ENCODE data around the gene NDUFB2. TPM values are rescaled to one million over a fixed set of nuclear protein-coding genes. Genes with fewer than 3 reads are reported as not detected.

NDUFB2 gene
- polyA plus RNA-seq, 1 donor (not counting 4 experiments of a cell fraction or from before 2014, with no cell fraction given): 379 TPM

GRCh38 chr7:140732416-140732815 lies 35.9 kb downstream of the NDUFB2 start:
- H3K9ac ChIP-seq (ENCODE audit: control insufficient read depth, extremely low read depth, insufficient read depth, low read length): no peak overlapping the region
- no peak for FAIRE-seq
- no peak for DNase-seq (ENCODE audit: low read depth, low spot score)
- H3K9me1 ChIP-seq (ENCODE audit: control insufficient read depth, extremely low read depth, insufficient read depth, low read length): no peaks in the 10 kb centered on the region
- H3K9me3 ChIP-seq (ENCODE audit: control insufficient read depth, low read depth, low read length): no peaks in the 10 kb centered on the region
- no peak for TF ChIP-seq EZH2 (IDR thresholded peaks at IDR 0.05; ENCODE audit: low read length)
- no peak for TF ChIP-seq CTCF (optimal IDR thresholded peaks at IDR 0.05 in 1 of 3, IDR thresholded peaks at IDR 0.05 in 1 of 3, conservative IDR thresholded peaks at IDR 0.05 in 1 of 3; ENCODE audit: extremely low read depth in 1 of 3, insufficient read depth in 2 of 3, low read length in 3 of 3)
- H3K4me1 ChIP-seq (ENCODE audit: control insufficient read depth, extremely low read depth, insufficient read depth, low read length): peaks cover 7% of the 10 kb centered on the region
- no peaks in the 10 kb centered on the region for H3K36me3 ChIP-seq (ENCODE audit: control insufficient read depth in 2 of 2, extremely low read depth in 1 of 2, insufficient read depth in 2 of 2, low read length in 2 of 2)
- H3K4me3 ChIP-seq (ENCODE audit: control insufficient read depth in 2 of 3, extremely low read depth in 1 of 3, insufficient read depth in 2 of 3, low read depth in 1 of 3, low read length in 3 of 3): no peak overlapping the region
- no peaks in the 10 kb centered on the region for H3K79me2 ChIP-seq (ENCODE audit: control insufficient read depth, insufficient read depth, low read length)
- dilution Hi-C loops (cut with MboI; ENCODE audit: extremely low pct_ligation_motif_present, low sequenced_read_pairs): no loop called here
- H3K27me3 ChIP-seq (ENCODE audit: control insufficient read depth, extremely low read depth, insufficient read depth, low read length): no peaks in the 10 kb centered on the region
- no peak overlapping the region for H3K27ac ChIP-seq (ENCODE audit: control insufficient read depth, insufficient read depth, low read length)
- H3K4me2 ChIP-seq (ENCODE audit: control insufficient read depth, extremely low read depth, insufficient read depth, low read depth, low read length): no peak overlapping the region
- no peak overlapping the region for H2AFZ ChIP-seq (ENCODE audit: control insufficient read depth, low read length)
- no peaks in the 10 kb centered on the region for H4K20me1 ChIP-seq (ENCODE audit: control insufficient read depth, extremely low read depth, insufficient read depth, low read length)

DNA sequence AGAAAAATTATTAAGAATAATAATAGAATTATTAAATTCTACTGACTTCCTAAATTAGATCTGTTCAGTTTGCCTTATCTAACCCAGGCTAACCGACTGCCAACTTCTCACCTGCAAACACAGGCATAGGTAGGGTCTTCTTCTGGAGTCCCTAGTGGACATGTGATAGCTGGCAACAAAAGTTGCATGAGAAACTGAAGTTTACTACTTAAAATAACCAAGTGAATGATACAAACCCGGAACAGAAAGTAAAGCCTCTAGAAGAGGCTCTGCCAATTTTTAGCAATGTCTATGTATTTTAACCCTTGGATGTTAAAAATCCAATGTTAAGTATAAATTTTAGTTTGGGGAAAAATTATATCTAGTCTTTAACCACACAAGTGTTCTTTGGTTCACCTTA lies 37.6 kb downstream of the NDUFB2 start:
- no peaks in the 10 kb centered on the region for H3K79me2 ChIP-seq (ENCODE audit: control insufficient read depth, insufficient read depth, low read length)
- dilution Hi-C loops (cut with MboI; ENCODE audit: extremely low pct_ligation_motif_present, low sequenced_read_pairs): no loop called here
- no peaks in the 10 kb centered on the region for H3K9me3 ChIP-seq (ENCODE audit: control insufficient read depth, low read depth, low read length)
- no peak for FAIRE-seq
- peaks cover 0 to 4% of the 10 kb centered on the region in 2 experiments for H3K36me3 ChIP-seq (ENCODE audit: control insufficient read depth in 2 of 2, extremely low read depth in 1 of 2, insufficient read depth in 2 of 2, low read length in 2 of 2)
- H3K4me1 ChIP-seq (ENCODE audit: control insufficient read depth, extremely low read depth, insufficient read depth, low read length): no peaks in the 10 kb centered on the region
- no peak for TF ChIP-seq EZH2 (IDR thresholded peaks at IDR 0.05; ENCODE audit: low read length)
- TF ChIP-seq CTCF (optimal IDR thresholded peaks at IDR 0.05 in 1 of 3, IDR thresholded peaks at IDR 0.05 in 1 of 3, conservative IDR thresholded peaks at IDR 0.05 in 1 of 3; ENCODE audit: extremely low read depth in 1 of 3, insufficient read depth in 2 of 3, low read length in 3 of 3): no peak
- H3K4me3 ChIP-seq (ENCODE audit: control insufficient read depth in 2 of 3, extremely low read depth in 1 of 3, insufficient read depth in 2 of 3, low read depth in 1 of 3, low read length in 3 of 3): no peak overlapping the region
- no peak overlapping the region for H3K4me2 ChIP-seq (ENCODE audit: control insufficient read depth, extremely low read depth, insufficient read depth, low read depth, low read length)
- H3K27ac ChIP-seq (ENCODE audit: control insufficient read depth, insufficient read depth, low read length): no peak overlapping the region
- no peaks in the 10 kb centered on the region for H3K9me1 ChIP-seq (ENCODE audit: control insufficient read depth, extremely low read depth, insufficient read depth, low read length)
- no peaks in the 10 kb centered on the region for H4K20me1 ChIP-seq (ENCODE audit: control insufficient read depth, extremely low read depth, insufficient read depth, low read length)
- no peak overlapping the region for H2AFZ ChIP-seq (ENCODE audit: control insufficient read depth, low read length)
- no peaks in the 10 kb centered on the region for H3K27me3 ChIP-seq (ENCODE audit: control insufficient read depth, extremely low read depth, insufficient read depth, low read length)
- no peak for DNase-seq (ENCODE audit: low read depth, low spot score)
- no peak overlapping the region for H3K9ac ChIP-seq (ENCODE audit: control insufficient read depth, extremely low read depth, insufficient read depth, low read length)

Data from keratinocyte (primary cell).